Measurements from ENCODE around the gene BPIFB2. TPM values are rescaled to one million over a fixed set of nuclear protein-coding genes. Genes with fewer than 3 reads are reported as not detected.

BPIFB2 gene
- total and polyA plus RNA-seq, 2 donors (not counting 3 experiments of a cell fraction or from before 2014, with no cell fraction given), result not detected

- no peaks in the 10 kb centered on the region for H3K9me1 ChIP-seq (replicated peaks; ENCODE audit: control insufficient read depth, extremely low read depth, insufficient read depth, low read length)
- no peaks in the 10 kb centered on the region for H3K27me3 ChIP-seq (ENCODE audit: control insufficient read depth in 2 of 2, insufficient read depth in 2 of 2, low read length in 2 of 2)
- CTCF ChIA-PET, result no interaction called here
- H3K27ac ChIP-seq (ENCODE audit: insufficient read depth, low read depth, low read length), result no peak overlapping the region
- intact Hi-C loops (cut with micrococcal nuclease), result no loop called here
- H3K4me2 ChIP-seq (ENCODE audit: insufficient read depth, low read length), result no peak overlapping the region
- no peaks in the 10 kb centered on the region for H4K20me1 ChIP-seq (replicated peaks; ENCODE audit: control insufficient read depth, extremely low read depth, insufficient read depth, low read length)
- no peaks in the 10 kb centered on the region for H3K9me3 ChIP-seq (replicated peaks; ENCODE audit: control insufficient read depth, insufficient read depth, low read length)
- no peak overlapping the region for H2AFZ ChIP-seq (ENCODE audit: low read depth, low read length)
- no peaks in the 10 kb centered on the region for H3K79me2 ChIP-seq (ENCODE audit: control insufficient read depth, insufficient read depth, low read length)
- POLR2A ChIA-PET, result no interaction called here
- DNase-seq (ENCODE audit: low read depth, low spot score) (no peak), FAIRE-seq (no peak)
- no peak overlapping the region for H3K4me3 ChIP-seq (replicated peaks in 1 of 3; ENCODE audit: insufficient read depth in 1 of 3, low read depth in 1 of 3, low read length in 3 of 3)
- BruUV-seq (replicated peaks), result no TSS peak
- dilution Hi-C loops (cut with MboI; ENCODE audit: extremely low pct_ligation_motif_present, low sequenced_read_pairs), result no loop called here
- TF ChIP-seq EZH2 (IDR thresholded peaks at IDR 0.05; ENCODE audit: borderline replicate concordance, low read depth, low read length, severe bottlenecking) (no peak), FOS (IDR thresholded peaks at IDR 0.05; ENCODE audit: borderline replicate concordance, insufficient read depth, low read length) (no peak), CTCF (IDR thresholded peaks at IDR 0.05; ENCODE audit: extremely low read depth in 1 of 2, insufficient read depth in 1 of 2, low read depth in 1 of 2, low read length in 2 of 2) (no peak), POLR2A (IDR thresholded peaks at IDR 0.05; ENCODE audit: low read depth, low read length) (no peak), JUN (IDR thresholded peaks at IDR 0.05; ENCODE audit: borderline replicate concordance, insufficient read depth, insufficient read length, low read depth) (no peak)
- TF ChIP-seq, protein P1, sequence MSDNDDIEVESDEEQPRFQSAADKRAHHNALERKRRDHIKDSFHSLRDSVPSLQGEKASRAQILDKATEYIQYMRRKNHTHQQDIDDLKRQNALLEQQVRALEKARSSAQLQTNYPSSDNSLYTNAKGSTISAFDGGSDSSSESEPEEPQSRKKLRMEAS (IDR thresholded peaks at IDR 0.05; ENCODE audit: insufficient read depth, insufficient read length), result no peak
- H3K9ac ChIP-seq (replicated peaks; ENCODE audit: extremely low read depth, insufficient read depth, low read length), result no peak overlapping the region
- H3K36me3 ChIP-seq (ENCODE audit: control insufficient read depth in 2 of 2, extremely low read depth in 1 of 2, insufficient read depth in 2 of 2, low read length in 2 of 2), result no peaks in the 10 kb centered on the region
- no peaks in the 10 kb centered on the region for H3K4me1 ChIP-seq (ENCODE audit: control insufficient read depth, extremely low read depth, insufficient read depth, low read length)
Observed at GRCh38 chr20:33033381-33033780, 25.9 kb downstream of the BPIFB2 start.

- BruUV-seq (replicated peaks), result no TSS peak
- TF ChIP-seq, protein P1 (IDR thresholded peaks at IDR 0.05; ENCODE audit: insufficient read depth, insufficient read length), result no peak
- TF ChIP-seq MYC (IDR thresholded peaks at IDR 0.05; ENCODE audit: low read depth, low read length) (no peak), GATA2 (IDR thresholded peaks at IDR 0.05; ENCODE audit: insufficient read depth, insufficient read length, low read depth, low read length) (no peak), JUN (IDR thresholded peaks at IDR 0.05; ENCODE audit: borderline replicate concordance, insufficient read depth, insufficient read length, low read depth) (no peak), POLR2A (IDR thresholded peaks at IDR 0.05; ENCODE audit: low read depth, low read length) (no peak), EZH2 (IDR thresholded peaks at IDR 0.05; ENCODE audit: borderline replicate concordance, low read depth, low read length, severe bottlenecking) (no peak), FOS (IDR thresholded peaks at IDR 0.05; ENCODE audit: borderline replicate concordance, insufficient read depth, low read length) (no peak), CTCF (IDR thresholded peaks at IDR 0.05; ENCODE audit: extremely low read depth in 1 of 2, insufficient read depth in 1 of 2, low read depth in 1 of 2, low read length in 2 of 2) (no peak), POLR2AphosphoS5 (IDR thresholded peaks at IDR 0.05; ENCODE audit: insufficient read depth, low read depth, low read length) (no peak)
Observed at GRCh38 chr20:33034115-33034514, 26.6 kb downstream of the BPIFB2 start.

More at GRCh38 chr20:33034115-33034514, 26.6 kb downstream of the BPIFB2 start:
- Histone ChIP-seq H4K20me1 (replicated peaks; ENCODE audit: control insufficient read depth, extremely low read depth, insufficient read depth, low read length) (no peaks in the 10 kb centered on the region), H3K36me3 (ENCODE audit: control insufficient read depth in 2 of 2, extremely low read depth in 1 of 2, insufficient read depth in 2 of 2, low read length in 2 of 2) (no peaks in the 10 kb centered on the region), H3K9me3 (replicated peaks; ENCODE audit: control insufficient read depth, insufficient read depth, low read length) (no peaks in the 10 kb centered on the region), H2AFZ (ENCODE audit: low read depth, low read length) (no peak overlapping the region), H3K79me2 (ENCODE audit: control insufficient read depth, insufficient read depth, low read length) (no peaks in the 10 kb centered on the region), H3K9me1 (replicated peaks; ENCODE audit: control insufficient read depth, extremely low read depth, insufficient read depth, low read length) (no peaks in the 10 kb centered on the region), H3K9ac (replicated peaks; ENCODE audit: extremely low read depth, insufficient read depth, low read length) (no peak overlapping the region), H3K27ac (ENCODE audit: insufficient read depth, low read depth, low read length) (no peak overlapping the region), H3K27me3 (ENCODE audit: control insufficient read depth in 2 of 2, insufficient read depth in 2 of 2, low read length in 2 of 2) (no peaks in the 10 kb centered on the region), H3K4me2 (ENCODE audit: insufficient read depth, low read length) (no peak overlapping the region), H3K4me3 (replicated peaks in 1 of 3; ENCODE audit: insufficient read depth in 1 of 3, low read depth in 1 of 3, low read length in 3 of 3) (no peak overlapping the region), H3K4me1 (ENCODE audit: control insufficient read depth, extremely low read depth, insufficient read depth, low read length) (no peaks in the 10 kb centered on the region)
- FAIRE-seq, result no peak
- CTCF ChIA-PET, result no interaction called here
- dilution Hi-C loops (cut with MboI; ENCODE audit: extremely low pct_ligation_motif_present, low sequenced_read_pairs) (no loop called here), intact Hi-C loops (cut with micrococcal nuclease) (no loop called here)
- POLR2A ChIA-PET, result no interaction called here
- no peak for DNase-seq (ENCODE audit: low read depth, low spot score)

Data from endothelial cell of umbilical vein (primary cell).